Tibial nerve (tissue), 4 donors: ENCODE measurements around the gene FBXL17.

Source experiments
- CTCF ChIP-seq, 5 experiments: fragments of 200-600 bp in 3 of 5; fragments of 450-650 bp in 2 of 5; sonication (generic) in 3 of 5; IDR thresholded peaks; one replicate each; pipeline ENCODE4 v1.5.1; 2016 to 2019; ENCODE audit warnings: antibody characterized with exemption in 5 of 5, mild to moderate bottlenecking in 3 of 5, moderate library complexity in 2 of 5
- EP300 ChIP-seq, 2 donors: sonication (generic); formaldehyde crosslinking; IDR thresholded peaks; one replicate each; pipeline ENCODE4 v1.6.1; 2017; ENCODE audit warnings: antibody characterized with exemption in 2 of 2, mild to moderate bottlenecking in 1 of 2

GRCh38 chr5:107821288-107821687 lies 560.6 kb downstream of the FBXL17 start:
- no peak for TF ChIP-seq CTCF (IDR thresholded peaks at IDR 0.05)
- no peak for TF ChIP-seq EP300 (IDR thresholded peaks at IDR 0.05)
